Measurements from ENCODE around the gene OCLN.
"Not testable (repeated sequence)": the region's sequence is repeated elsewhere in the genome, so short reads cannot be mapped to it uniquely, and the experiment has no call there.

The OCLN gene

GRCh38 chr5:69492391-69492922 lies at the start of gene OCLN:
Gene OCLN, plus strand, starts transcription at chr5:69492790. Its CDS starts 11,455 bp downstream, at chr5:69504245.
- DNase-seq = peak in 1 of 2 donors; percentile 3

GRCh38 chr5:69444127-69444754 lies 48.3 kb upstream of the OCLN start:
- DNase-seq = no peak

- no peak for DNase-seq
Observed at GRCh38 chr5:69449511-69449910, 43.1 kb upstream of the OCLN start.

- no peak for DNase-seq
Observed at GRCh38 chr5:69450116-69450515, 42.5 kb upstream of the OCLN start.

- not testable (repeated sequence) for DNase-seq
Observed at GRCh38 chr5:69450527-69450926, 42.1 kb upstream of the OCLN start.

GRCh38 chr5:69451941-69452647 lies 40.5 kb upstream of the OCLN start:
- DNase-seq = no peak

GRCh38 chr5:69453487-69453886 lies 39.1 kb upstream of the OCLN start:
- DNase-seq = not testable (repeated sequence)

GRCh38 chr5:69454460-69455249 lies 37.9 kb upstream of the OCLN start:
- no peak for DNase-seq

- not testable (repeated sequence) for DNase-seq
Observed at GRCh38 chr5:69455428-69455988, 37.1 kb upstream of the OCLN start.

- DNase-seq = no peak
Observed at GRCh38 chr5:69462170-69462569, 30.4 kb upstream of the OCLN start.

- DNase-seq = not testable (repeated sequence)
Observed at GRCh38 chr5:69466375-69466774, 26.2 kb upstream of the OCLN start.

GRCh38 chr5:69467442-69468225 lies 25.0 kb upstream of the OCLN start:
- DNase-seq = no peak

- no peak for DNase-seq
Observed at GRCh38 chr5:69468631-69469030, 24.0 kb upstream of the OCLN start.

GRCh38 chr5:69471516-69471915 lies 21.1 kb upstream of the OCLN start:
- DNase-seq = not testable (repeated sequence)

- not testable (repeated sequence) for DNase-seq
Observed at GRCh38 chr5:69472535-69473143, 20.0 kb upstream of the OCLN start.

- no peak for DNase-seq
Observed at GRCh38 chr5:69477170-69477569, 15.4 kb upstream of the OCLN start.

- not testable (repeated sequence) for DNase-seq
Observed at GRCh38 chr5:69478296-69478695, 14.3 kb upstream of the OCLN start.

- DNase-seq = no peak
Observed at GRCh38 chr5:69484891-69485290, 7.7 kb upstream of the OCLN start.

- DNase-seq = no peak
Observed at GRCh38 chr5:69485471-69485870, 7.1 kb upstream of the OCLN start.

- no peak for DNase-seq
Observed at GRCh38 chr5:69489246-69489645, 3.3 kb upstream of the OCLN start.

GRCh38 chr5:69491027-69491426 lies 1.6 kb upstream of the OCLN start:
- no peak for DNase-seq
